Astrocyte (in vitro differentiated cells and primary cell): Measurements from ENCODE around the gene NUDT14.

Experiments
- CTCF ChIP-seq: IDR thresholded peaks from 2 replicates; pipeline ENCODE4 v1.5.1; 2011; ENCODE audit warnings: low read depth, mild to moderate bottlenecking, inconsistent platforms, low read length, moderate library complexity; ENCODE audit not compliant: insufficient read depth
- EZH2 ChIP-seq: IDR thresholded peaks from 2 replicates; pipeline ENCODE4 v1.6.1; 2012; ENCODE audit warnings: mild to moderate bottlenecking, low read length, inconsistent platforms; ENCODE audit not compliant: insufficient read depth

DNA sequence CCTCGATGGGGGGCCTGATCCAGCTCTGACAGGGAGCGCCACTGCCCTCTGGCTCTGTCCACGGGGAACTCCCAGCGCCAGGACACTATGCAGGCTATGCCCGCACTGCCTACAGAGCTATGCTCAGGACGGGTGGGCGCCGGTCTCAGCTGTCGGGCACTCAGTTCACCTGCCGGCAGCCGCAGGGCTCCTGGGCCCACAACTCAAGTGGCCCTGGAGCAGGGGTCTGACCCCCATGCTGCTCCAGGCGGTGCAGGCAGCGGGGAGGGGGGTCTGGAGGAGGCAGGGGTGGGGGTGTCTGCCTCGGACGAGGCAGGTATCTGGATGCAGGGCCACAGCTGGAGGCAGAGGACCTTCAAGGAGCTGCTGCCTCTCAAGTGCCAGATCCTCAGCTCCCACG, 28.5 kb upstream of the NUDT14 start:
- TF ChIP-seq CTCF, result no peak
- TF ChIP-seq EZH2, result no peak
